Transverse colon (tissue), 3 donors: ENCODE measurements around the gene PDCD1.

ENCODE experiments used
- CTCF ChIP-seq, 5 experiments: fragments of 200-600 bp in 3 of 5; fragments of 450-650 bp in 2 of 5; sonication (generic) in 3 of 5; IDR thresholded peaks; 1 replicate in 2 of 5; 2 replicates in 3 of 5; pipeline ENCODE4 v1.5.1; 2016 to 2017; ENCODE audit warnings: antibody characterized with exemption in 5 of 5, inconsistent platforms in 3 of 5, mild to moderate bottlenecking in 2 of 5, moderate library complexity in 1 of 5
- EP300 ChIP-seq: sonication (generic); formaldehyde crosslinking; IDR thresholded peaks from one replicate; pipeline ENCODE4 v1.6.1; 2017; ENCODE audit warnings: antibody characterized with exemption, low read depth
- POLR2A ChIP-seq: fragments of 450-650 bp; IDR thresholded peaks from one replicate; pipeline ENCODE4 v1.6.1; 2016; ENCODE audit warnings: antibody characterized with exemption, mild to moderate bottlenecking, moderate library complexity

DNA sequence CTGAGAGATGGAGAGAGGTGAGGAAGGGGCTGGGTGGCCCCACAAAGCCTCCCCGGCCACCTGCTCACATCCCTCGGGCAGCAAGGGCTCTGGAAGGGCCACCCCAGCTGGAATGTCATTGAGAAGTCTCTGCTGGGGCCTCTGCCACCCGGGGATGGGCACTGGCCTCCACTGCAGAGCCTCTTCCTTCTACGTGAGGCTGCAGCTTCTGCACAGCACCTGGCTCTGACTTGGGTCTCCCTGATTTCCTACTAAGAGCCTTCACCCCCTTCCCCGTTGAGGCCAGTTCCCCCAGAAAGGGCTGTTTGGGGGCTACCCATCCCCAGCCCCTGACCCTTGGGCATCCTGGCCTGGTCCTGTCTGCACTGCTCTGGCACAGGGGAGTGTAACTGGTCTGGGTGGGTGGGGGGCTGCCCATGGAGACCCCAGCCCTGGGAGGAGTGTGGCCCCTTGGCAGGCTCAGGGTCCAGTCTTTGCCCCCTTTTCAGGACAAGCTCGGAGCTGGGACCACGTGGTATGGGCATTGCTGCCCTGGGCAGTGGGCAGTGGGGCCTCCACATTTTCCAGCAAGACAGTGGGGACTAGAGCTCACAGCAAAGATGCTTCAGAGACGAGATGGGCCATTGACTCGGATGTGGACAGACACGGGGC, 5.6 kb downstream of the PDCD1 start:
- TF ChIP-seq POLR2A, result no peak
- TF ChIP-seq EP300, result no peak
- TF ChIP-seq CTCF (IDR thresholded peaks at IDR 0.05), result no peak
